HG03565 (cell line): ENCODE measurements around the gene POLR2A.

Source experiments
- ATAC-seq: cut with Tn5 transposase; IDR thresholded peaks from one replicate; pipeline ENCODE4 v1.9.1; 2021; ENCODE audit warnings: mild to moderate bottlenecking, moderate library complexity; ENCODE audit not compliant: unreplicated experiment

The POLR2A gene

GRCh38 chr17:7502171-7502847, 18.1 kb downstream of the POLR2A start:
- no peak for ATAC-seq

DNA sequence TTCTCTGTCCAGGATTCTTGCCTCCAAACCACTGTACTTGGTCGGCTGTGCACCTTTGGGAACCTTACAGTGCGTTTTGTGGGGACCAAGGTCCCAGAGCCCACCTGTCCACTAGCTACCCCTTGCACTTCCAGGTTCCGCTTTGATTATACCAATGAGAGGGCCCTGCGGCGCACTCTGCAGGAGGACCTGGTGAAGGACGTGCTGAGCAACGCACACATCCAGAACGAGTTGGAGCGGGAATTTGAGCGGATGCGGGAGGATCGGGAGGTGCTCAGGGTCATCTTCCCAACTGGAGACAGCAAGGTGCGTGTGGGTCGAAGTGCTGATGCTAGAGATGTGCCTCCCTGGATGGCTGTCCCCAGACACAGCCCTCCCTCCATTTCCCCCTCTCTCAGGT, 18.8 kb downstream of the POLR2A start:
- ATAC-seq: no peak

- ATAC-seq: no peak
These were observed 19.4 kb downstream of the POLR2A start for GRCh38 chr17:7503521-7503920.

GRCh38 chr17:7508145-7508544, 24.0 kb downstream of the POLR2A start:
- ATAC-seq: no peak

DNA sequence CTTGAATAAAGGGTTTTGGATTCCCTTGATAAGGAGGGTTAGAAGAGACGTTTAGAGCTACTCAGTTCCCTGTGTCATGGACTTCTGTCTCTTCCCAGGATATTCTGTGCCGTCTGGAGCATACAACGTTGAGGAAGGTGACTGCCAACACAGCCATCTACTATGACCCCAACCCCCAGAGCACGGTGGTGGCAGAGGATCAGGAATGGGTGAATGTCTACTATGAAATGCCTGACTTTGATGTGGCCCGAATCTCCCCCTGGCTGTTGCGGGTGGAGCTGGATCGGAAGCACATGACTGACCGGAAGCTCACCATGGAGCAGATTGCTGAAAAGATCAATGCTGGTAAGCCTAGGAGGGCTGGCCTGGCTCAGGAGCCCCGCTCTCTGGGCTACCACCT, 24.7 kb downstream of the POLR2A start:
- ATAC-seq: no peak

DNA sequence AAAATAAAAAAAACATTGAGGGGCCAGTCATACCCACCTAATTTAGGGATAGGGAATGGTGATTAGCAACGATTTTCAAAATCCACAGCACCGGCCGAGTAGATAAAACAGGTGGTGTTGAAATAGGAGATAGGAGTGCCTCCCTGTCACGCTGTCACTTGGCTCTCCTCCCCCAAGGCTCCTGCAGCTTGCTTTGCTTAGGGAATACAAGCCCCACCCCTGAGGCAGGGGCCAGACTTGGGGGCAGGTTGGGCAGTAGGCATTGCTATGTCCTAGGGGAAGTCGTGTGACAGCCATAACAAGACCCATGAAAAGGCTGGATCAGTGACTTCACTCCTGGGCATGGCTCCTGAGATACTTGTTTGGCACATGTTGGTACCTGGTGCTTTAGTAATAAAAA, 25.8 kb downstream of the POLR2A start:
- no peak for ATAC-seq

- ATAC-seq: no peak
These were observed 26.9 kb downstream of the POLR2A start for GRCh38 chr17:7511108-7511507.

DNA sequence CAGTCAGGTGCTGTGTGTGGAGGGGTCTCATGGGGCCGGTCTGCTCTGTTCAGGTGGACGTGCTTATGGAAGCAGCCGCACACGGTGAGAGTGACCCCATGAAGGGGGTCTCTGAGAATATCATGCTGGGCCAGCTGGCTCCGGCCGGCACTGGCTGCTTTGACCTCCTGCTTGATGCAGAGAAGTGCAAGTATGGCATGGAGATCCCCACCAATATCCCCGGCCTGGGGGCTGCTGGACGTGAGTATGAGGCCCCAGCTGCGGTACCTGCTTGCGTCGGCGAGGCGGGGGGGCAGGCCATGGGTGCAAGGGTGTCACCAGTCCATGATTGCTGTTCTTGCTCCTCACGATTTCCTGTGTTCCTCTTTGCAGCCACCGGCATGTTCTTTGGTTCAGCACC, 27.9 kb downstream of the POLR2A start:
- no peak for ATAC-seq

GRCh38 chr17:7512824-7513540, 28.8 kb downstream of the POLR2A start:
- ATAC-seq: no peak

DNA sequence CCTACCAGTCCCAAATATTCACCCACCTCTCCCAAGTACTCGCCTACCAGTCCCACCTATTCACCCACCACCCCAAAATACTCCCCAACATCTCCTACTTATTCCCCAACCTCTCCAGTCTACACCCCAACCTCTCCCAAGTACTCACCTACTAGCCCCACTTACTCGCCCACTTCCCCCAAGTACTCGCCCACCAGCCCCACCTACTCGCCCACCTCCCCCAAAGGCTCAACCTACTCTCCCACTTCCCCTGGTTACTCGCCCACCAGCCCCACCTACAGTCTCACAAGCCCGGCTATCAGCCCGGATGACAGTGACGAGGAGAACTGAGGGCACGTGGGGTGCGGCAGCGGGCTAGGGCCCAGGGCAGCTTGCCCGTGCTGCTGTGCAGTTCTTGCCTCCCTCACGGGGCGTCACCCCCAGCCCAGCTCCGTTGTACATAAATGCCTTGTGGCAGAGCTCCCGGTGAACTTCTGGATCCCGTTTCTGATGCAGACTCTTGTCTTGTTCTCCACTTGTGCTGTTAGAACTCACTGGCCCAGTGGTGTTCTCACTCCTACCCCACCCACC, 29.8 kb downstream of the POLR2A start:
- no peak for ATAC-seq

DNA sequence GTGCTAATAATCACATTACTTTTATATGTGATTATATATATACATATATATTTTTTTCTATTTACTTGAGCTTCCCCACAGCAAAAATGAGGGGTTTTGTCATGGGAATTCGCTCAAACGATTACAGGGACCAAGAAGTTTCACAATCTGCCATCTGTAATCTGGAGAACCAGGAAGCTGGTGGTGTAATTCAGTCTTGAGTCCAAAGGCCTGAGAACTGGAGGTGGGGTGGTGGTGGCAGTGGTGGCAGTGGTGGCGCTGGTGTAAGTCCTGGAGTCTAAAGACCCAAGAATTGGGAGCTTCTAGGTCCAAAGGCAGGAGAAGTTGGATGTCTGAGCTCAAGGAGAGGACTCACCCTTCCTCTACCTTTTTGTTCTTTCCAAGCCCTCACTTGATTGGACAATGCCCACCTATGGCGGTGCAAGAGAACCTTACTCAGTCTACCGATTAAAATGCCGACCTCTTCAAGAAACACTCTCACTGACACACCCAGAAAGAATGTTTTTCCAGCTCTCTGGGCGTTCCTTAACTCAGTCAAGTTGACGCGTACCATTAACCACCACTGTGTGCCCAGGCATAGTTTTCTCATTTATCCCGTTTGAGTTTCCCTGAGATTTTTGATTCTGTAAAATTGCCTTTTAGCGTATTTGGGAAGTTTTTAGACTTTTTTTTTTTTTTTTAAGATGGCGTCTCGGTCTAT, 31.9 kb downstream of the POLR2A start:
- no peak for ATAC-seq

DNA sequence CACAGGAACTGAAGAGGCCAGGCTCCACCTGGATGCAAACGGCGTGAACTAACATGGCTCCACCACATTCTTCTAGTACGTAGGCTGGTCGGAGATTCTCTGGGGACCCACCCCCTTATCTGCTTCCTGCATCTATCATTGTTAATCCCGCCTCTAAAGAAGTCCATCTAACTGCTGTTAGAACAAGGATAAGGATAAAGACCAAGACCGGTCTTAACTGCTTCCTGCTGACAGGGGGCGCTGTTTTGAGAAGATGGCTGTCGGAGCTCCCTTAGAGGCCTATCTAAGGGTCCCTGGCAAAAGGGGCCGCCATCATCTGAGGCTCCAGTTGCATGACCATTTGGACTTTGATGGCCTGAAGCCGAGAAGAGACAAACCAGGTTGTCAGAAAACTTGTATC, 38.9 kb downstream of the POLR2A start:
- ATAC-seq: no peak

- no peak for ATAC-seq
These were observed 44.7 kb downstream of the POLR2A start for GRCh38 chr17:7528842-7529241.

DNA sequence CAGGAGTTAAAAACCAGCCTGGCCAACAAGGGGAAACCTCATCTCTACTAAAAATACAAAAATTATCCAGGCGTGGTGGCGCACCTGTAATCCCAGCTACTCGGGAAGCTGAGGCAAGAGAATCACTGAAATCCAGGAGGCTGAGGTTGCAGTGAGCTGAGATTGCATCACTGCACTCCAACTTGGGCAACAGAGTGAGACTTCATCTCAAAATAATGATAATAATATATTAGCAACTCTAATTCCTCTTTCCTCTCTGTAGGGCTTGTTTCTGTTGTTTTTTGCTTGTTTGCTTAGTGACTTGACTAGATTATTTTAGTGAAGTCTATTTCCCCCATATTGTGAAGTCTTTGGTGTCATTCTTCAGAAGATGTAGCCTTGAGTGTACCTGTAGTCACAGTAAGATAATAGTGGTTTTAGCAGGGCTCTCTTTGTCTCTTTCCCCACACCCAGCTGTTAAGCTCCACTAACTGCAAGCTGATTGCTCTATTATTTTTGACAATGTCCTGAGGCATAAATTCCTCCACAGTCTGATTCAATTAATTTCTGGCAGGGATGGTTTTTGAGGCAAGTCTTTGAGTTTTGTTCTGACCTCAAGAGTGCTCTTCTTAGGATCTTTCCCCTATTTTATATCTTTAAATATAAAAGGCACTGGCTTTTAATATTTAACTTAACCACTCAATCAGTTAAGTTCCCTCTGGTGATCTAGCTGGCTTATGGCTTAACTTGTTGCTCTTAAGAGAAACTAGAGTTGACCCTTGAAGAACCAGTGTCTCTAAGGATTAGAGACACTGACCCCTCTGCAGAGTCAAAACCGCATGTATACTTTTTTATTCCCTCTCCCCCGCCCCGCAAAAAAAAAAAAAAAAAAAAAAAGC, 46.1 kb downstream of the POLR2A start:
- ATAC-seq: no peak

DNA sequence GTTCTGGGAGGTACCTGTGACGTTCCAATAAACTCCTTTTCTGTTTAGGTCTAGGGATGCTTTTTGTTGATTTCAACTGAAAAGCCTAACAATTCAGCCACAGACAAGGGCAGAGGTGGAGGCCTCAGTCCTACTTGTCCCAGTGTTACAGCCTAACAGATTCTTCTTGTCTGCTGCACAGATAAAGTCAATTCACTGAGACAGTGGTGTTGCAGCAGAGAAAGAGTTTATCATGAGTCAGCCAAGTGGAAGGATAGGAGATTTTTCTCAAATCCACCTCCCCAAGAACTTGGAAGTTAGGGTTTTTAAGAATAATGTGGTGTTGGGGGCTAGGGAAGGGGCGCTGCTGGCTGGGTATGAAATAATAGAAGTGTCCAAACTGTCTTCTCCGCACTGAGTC, 53.9 kb downstream of the POLR2A start:
- ATAC-seq: no peak

DNA sequence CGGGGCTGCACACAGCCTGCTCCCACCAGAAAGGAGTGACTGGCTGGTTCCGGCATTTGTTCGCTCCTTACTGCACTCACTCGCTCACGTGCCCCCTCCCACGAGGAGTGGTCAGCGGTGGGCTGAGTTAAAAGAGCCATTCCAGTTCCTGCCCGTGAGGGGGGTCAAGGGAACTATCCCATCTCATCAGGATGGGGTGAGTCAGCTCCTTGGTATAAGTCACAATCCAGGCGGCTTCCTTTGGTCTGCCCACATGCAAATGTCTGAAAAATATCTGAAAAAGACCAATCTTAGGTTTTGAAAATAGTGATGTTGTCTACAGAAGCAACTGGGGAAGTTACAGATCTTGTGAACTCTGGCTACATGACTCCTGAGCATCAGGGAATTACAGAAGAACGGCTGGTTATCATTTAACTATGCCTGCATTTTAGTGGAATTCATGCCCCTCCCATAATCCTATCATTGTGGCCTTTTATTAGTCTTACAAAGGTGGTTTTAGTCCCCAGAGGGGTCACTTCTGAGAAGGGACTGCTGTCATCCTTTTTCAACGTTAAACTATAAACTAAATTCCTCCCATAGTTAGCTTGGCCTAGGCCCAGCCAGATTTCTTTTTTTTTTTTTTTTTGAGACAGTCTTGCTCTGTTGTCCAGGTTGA, 54.9 kb downstream of the POLR2A start:
- no peak for ATAC-seq

DNA sequence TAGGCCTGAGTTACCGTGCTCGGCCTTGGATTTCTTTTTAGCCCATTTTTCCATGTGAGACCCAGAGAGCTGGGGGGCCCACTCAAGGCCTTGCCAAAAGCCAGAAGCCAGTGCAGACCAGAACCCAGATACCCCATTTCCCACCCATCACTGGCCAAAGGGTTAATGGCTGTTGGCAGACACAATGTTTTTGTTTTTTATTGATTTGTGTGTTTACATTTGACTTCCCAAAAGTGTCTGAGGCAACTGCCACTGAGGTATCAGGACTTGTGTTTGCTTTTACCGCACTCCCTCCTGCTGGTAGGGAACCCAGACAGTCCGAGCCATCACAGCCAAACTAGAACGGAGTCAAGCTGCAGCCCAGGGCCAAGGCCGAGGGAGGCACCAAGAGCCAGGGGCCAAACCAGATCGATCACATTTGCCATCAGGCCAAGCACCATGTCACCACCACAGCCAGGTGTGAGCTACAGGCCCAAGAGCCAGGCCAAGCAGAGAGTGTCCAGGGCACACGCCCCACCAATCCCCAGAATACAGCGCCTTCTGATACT, 57.0 kb downstream of the POLR2A start:
- ATAC-seq: no peak

DNA sequence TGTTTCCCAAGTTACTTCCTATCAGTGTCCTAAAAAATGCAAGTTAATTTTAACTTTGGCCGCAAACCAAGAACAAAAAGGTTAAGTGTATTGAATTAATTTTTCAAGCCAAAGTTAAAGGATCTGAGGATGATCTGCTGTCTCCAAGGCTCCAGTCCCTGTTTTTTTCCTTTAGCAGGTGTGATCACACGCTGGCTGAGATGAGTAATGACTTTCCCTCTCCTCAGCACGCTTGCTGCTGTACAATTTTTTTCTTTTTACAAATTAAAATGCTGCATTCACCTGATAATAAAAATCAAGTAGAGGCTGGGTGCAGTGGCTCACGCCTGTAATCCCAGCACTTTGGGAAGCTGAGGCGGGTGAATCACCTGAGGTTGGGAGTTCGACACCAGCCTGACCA, 60.7 kb downstream of the POLR2A start:
- no peak for ATAC-seq

- no peak for ATAC-seq
These were observed 64.6 kb downstream of the POLR2A start, which contains the start of gene TNFSF12 for GRCh38 chr17:7548585-7549400. Gene TNFSF12 (plus strand): TSS chr17:7549058. CDS start chr17:7549154, 96 bp downstream.
